ENCODE results near the gene C2CD4D. TPM values are rescaled to one million over a fixed set of nuclear protein-coding genes. Genes with fewer than 3 reads are reported as not detected.

Gene C2CD4D
- total RNA-seq, 1 experiment from 2014 or later, result 0.17 TPM

DNA sequence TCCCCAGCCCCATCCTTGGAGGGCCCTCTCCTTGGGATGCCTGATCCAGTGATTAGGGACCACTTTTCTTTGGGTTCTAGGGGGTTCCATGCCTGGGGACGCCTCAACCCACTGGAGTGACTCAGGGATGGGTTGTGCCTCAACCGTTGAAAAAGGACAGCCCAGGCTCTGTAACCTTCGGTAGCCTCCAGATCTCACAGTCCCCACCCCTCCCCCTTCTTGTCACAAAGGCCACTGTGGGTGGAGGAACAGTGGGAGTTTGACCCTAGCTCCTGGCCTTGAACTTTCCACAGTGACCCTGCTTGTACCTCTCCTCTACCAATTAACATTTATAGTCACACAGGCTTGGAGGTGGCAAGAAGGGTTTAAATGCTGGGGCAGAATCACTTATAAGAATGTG is 5.4 kb downstream of the C2CD4D start:
- RAD21 ChIA-PET (ENCODE audit: low non-redundant PET in 1 of 2, low total read pairs in 2 of 2, uncharacterized antibody in 2 of 2, unreplicated experiment in 2 of 2), result no interaction called here
- Histone ChIP-seq H4K20me1 (ENCODE audit: insufficient read depth) (no peaks in the 10 kb centered on the region), H3K27ac (ENCODE audit: low read depth, low read length) (no peak overlapping the region), H3K9me3 (ENCODE audit: control insufficient read depth in 1 of 2, insufficient read depth in 1 of 2, low read depth in 1 of 2, low read length in 2 of 2) (no peaks in the 10 kb centered on the region), H3K9ac (ENCODE audit: low read length) (no peak overlapping the region), H3K4me2 (ENCODE audit: low read length) (no peak overlapping the region), H2AFZ (ENCODE audit: low read depth, low read length, poor library complexity, severe bottlenecking) (no peak overlapping the region), H3K4me1 (ENCODE audit: control insufficient read depth in 1 of 2, insufficient read depth in 2 of 2, low read length in 2 of 2) (peaks cover 17 to 58% of the 10 kb centered on the region in 2 experiments), H3K4me3 (replicated peaks in 1 of 2; ENCODE audit: low read depth in 1 of 2, low read length in 2 of 2) (no peak overlapping the region), H3K27me3 (ENCODE audit: insufficient read depth, low read length) (no peaks in the 10 kb centered on the region), H3K36me3 (ENCODE audit: control insufficient read depth in 1 of 2, insufficient read depth in 2 of 2, low read length in 2 of 2) (no peaks in the 10 kb centered on the region), H3K9me2 (ENCODE audit: insufficient read depth) (no peaks in the 10 kb centered on the region), H3K79me2 (ENCODE audit: insufficient read depth, low read length) (no peaks in the 10 kb centered on the region)
- intact Hi-C loops (cut with micrococcal nuclease), result no loop called here
- CTCF ChIA-PET, result no interaction called here
- POLR2A ChIA-PET, result no interaction called here
- no peak for DNase-seq (ENCODE audit: low read depth, low spot score)
- BruUV-seq (replicated peaks), result no TSS peak
- no peak for ATAC-seq
- TF ChIP-seq EZH2phosphoT487 (IDR thresholded peaks at IDR 0.05; ENCODE audit: borderline replicate concordance) (no peak), ZFX (IDR thresholded peaks at IDR 0.05) (no peak), ZNF274 (IDR thresholded peaks at IDR 0.05; ENCODE audit: low read depth, low read length) (no peak), EZH2 (IDR thresholded peaks at IDR 0.05) (no peak), EGR1 (IDR thresholded peaks at IDR 0.05; ENCODE audit: low read depth) (no peak), JUND (IDR thresholded peaks at IDR 0.05) (no peak)
- TF ChIP-seq, protein P1, sequence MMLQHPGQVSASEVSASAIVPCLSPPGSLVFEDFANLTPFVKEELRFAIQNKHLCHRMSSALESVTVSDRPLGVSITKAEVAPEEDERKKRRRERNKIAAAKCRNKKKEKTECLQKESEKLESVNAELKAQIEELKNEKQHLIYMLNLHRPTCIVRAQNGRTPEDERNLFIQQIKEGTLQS (IDR thresholded peaks at IDR 0.05), result no peak

DNA sequence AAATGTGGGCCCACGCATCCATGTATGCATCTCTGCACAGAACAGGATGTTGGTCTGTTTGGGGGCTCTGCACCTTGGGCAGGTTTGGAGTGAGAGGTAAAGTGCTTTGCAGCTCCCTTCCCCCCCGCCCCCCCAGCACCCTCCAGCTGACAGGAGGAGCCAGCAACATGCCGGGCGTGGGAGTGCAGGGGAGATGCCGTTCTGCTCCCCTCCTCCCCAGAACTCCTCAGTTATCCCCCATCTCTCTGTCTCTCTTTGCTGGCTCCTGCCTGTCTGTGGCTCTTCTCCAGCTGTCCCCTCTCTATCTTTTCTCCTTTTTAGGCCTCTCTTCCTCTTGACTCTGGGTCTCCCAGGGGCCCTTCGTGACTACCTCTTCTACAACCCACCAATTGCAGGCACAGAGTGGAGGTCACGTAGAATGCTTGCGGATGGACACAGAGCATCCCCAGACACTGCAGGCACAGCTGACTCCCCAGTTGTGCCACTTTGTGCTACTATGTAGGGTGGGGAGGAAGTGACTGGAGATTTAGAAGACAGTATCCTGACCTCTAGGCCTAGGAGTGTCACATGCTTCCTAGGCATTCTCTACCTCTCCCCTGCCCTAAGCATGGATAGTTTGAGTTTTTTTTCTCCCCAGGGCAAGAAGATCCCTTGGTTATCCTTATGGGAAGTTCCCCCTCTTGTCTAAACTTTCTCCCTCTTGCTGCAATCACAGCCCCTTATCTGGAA is 6.3 kb downstream of the C2CD4D start:
- Histone ChIP-seq H3K9me3 (ENCODE audit: control insufficient read depth in 1 of 2, insufficient read depth in 1 of 2, low read depth in 1 of 2, low read length in 2 of 2) (no peaks in the 10 kb centered on the region), H2AFZ (ENCODE audit: low read depth, low read length, poor library complexity, severe bottlenecking) (no peak overlapping the region), H3K9me2 (ENCODE audit: insufficient read depth) (no peaks in the 10 kb centered on the region), H3K27ac (ENCODE audit: low read depth, low read length) (no peak overlapping the region), H3K4me1 (ENCODE audit: control insufficient read depth in 1 of 2, insufficient read depth in 2 of 2, low read length in 2 of 2) (peaks cover 17 to 57% of the 10 kb centered on the region in 2 experiments), H3K36me3 (ENCODE audit: control insufficient read depth in 1 of 2, insufficient read depth in 2 of 2, low read length in 2 of 2) (no peaks in the 10 kb centered on the region), H3K4me3 (replicated peaks in 1 of 2; ENCODE audit: low read depth in 1 of 2, low read length in 2 of 2) (no peak overlapping the region), H4K20me1 (ENCODE audit: insufficient read depth) (no peaks in the 10 kb centered on the region), H3K27me3 (ENCODE audit: insufficient read depth, low read length) (no peaks in the 10 kb centered on the region), H3K79me2 (ENCODE audit: insufficient read depth, low read length) (no peaks in the 10 kb centered on the region), H3K9ac (ENCODE audit: low read length) (no peak overlapping the region), H3K4me2 (ENCODE audit: low read length) (no peak overlapping the region)
- intact Hi-C loops (cut with micrococcal nuclease), result no loop called here
- ChIA-PET CTCF (no interaction called here), RAD21 (ENCODE audit: low non-redundant PET in 1 of 2, low total read pairs in 2 of 2, uncharacterized antibody in 2 of 2, unreplicated experiment in 2 of 2) (no interaction called here), POLR2A (no interaction called here)
- DNase-seq (ENCODE audit: low read depth, low spot score) (no peak), ATAC-seq (no peak)
- BruUV-seq (replicated peaks), result no TSS peak
- TF ChIP-seq, protein P2, sequence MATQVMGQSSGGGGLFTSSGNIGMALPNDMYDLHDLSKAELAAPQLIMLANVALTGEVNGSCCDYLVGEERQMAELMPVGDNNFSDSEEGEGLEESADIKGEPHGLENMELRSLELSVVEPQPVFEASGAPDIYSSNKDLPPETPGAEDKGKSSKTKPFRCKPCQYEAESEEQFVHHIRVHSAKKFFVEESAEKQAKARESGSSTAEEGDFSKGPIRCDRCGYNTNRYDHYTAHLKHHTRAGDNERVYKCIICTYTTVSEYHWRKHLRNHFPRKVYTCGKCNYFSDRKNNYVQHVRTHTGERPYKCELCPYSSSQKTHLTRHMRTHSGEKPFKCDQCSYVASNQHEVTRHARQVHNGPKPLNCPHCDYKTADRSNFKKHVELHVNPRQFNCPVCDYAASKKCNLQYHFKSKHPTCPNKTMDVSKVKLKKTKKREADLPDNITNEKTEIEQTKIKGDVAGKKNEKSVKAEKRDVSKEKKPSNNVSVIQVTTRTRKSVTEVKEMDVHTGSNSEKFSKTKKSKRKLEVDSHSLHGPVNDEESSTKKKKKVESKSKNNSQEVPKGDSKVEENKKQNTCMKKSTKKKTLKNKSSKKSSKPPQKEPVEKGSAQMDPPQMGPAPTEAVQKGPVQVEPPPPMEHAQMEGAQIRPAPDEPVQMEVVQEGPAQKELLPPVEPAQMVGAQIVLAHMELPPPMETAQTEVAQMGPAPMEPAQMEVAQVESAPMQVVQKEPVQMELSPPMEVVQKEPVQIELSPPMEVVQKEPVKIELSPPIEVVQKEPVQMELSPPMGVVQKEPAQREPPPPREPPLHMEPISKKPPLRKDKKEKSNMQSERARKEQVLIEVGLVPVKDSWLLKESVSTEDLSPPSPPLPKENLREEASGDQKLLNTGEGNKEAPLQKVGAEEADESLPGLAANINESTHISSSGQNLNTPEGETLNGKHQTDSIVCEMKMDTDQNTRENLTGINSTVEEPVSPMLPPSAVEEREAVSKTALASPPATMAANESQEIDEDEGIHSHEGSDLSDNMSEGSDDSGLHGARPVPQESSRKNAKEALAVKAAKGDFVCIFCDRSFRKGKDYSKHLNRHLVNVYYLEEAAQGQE (IDR thresholded peaks at IDR 0.05; ENCODE audit: low read depth), result no peak
- no peak for TF ChIP-seq SRF (IDR thresholded peaks at IDR 0.05; ENCODE audit: low read depth)
- TF ChIP-seq, protein P1 (IDR thresholded peaks at IDR 0.05), result no peak
